ENCODE measurements around the gene CCDC106.

CCDC106 gene

GRCh38 chr19:55647732-55648584, at the start of gene CCDC106:
Gene CCDC106, plus strand, starts transcription at chr19:55648212. Its CDS starts 835 bp downstream, at chr19:55649047.
- no peaks in the 10 kb centered on the region for H3K9me3 ChIP-seq (ENCODE audit: low read length)
- H3K4me1 ChIP-seq (ENCODE audit: insufficient read depth, low read length): peaks cover 31% of the 10 kb centered on the region
- peaks cover 22% of the 10 kb centered on the region for H3K36me3 ChIP-seq (ENCODE audit: insufficient read depth, low read length)
- H3K27me3 ChIP-seq (ENCODE audit: insufficient read depth, low read length): no peaks in the 10 kb centered on the region
- peak within 1 kb of the TSS; percentile 67 for H3K4me3 ChIP-seq (ENCODE audit: low read length)
- H2AFZ ChIP-seq (ENCODE audit: low read depth, low read length): peak within 1 kb of the TSS; percentile 58

GRCh38 chr19:55598719-55599467, 49.1 kb upstream of the CCDC106 start:
- Histone ChIP-seq H3K36me3 (ENCODE audit: insufficient read depth, low read length) (peaks cover 31% of the 10 kb centered on the region), H3K9me3 (ENCODE audit: low read length) (peaks cover 6% of the 10 kb centered on the region), H3K27me3 (ENCODE audit: insufficient read depth, low read length) (no peaks in the 10 kb centered on the region), H3K4me1 (ENCODE audit: insufficient read depth, low read length) (peaks cover 10% of the 10 kb centered on the region), H3K4me3 (ENCODE audit: low read length) (peak overlapping the region; percentile 81), H2AFZ (ENCODE audit: low read depth, low read length) (peak overlapping the region; percentile 49)

- no peaks in the 10 kb centered on the region for H3K27me3 ChIP-seq (ENCODE audit: insufficient read depth, low read length)
- peaks cover 6% of the 10 kb centered on the region for H3K9me3 ChIP-seq (ENCODE audit: low read length)
- peaks cover 11% of the 10 kb centered on the region for H3K4me1 ChIP-seq (ENCODE audit: insufficient read depth, low read length)
- peak within 1 kb of the TSS; percentile 81 for H3K4me3 ChIP-seq (ENCODE audit: low read length)
- H3K36me3 ChIP-seq (ENCODE audit: insufficient read depth, low read length): peaks cover 29% of the 10 kb centered on the region
- peak within 1 kb of the TSS; percentile 49 for H2AFZ ChIP-seq (ENCODE audit: low read depth, low read length)
Measured at GRCh38 chr19:55599468-55599841, 48.6 kb upstream of the CCDC106 start, which contains the start of gene FIZ1. Gene FIZ1, minus strand, starts transcription at chr19:55599517. Its CDS starts 1,652 bp downstream, at chr19:55597865.

GRCh38 chr19:55599842-55600661, 48.0 kb upstream of the CCDC106 start, which contains the start of gene ZNF524:
Gene ZNF524, plus strand, starts transcription at chr19:55600288. Its CDS starts 1,825 bp downstream, at chr19:55602113.
- H3K27me3 ChIP-seq (ENCODE audit: insufficient read depth, low read length): no peaks in the 10 kb centered on the region
- H2AFZ ChIP-seq (ENCODE audit: low read depth, low read length): peak within 1 kb of the TSS; percentile 49
- H3K4me3 ChIP-seq (ENCODE audit: low read length): peak within 1 kb of the TSS; percentile 81
- peaks cover 23% of the 10 kb centered on the region for H3K36me3 ChIP-seq (ENCODE audit: insufficient read depth, low read length)
- H3K9me3 ChIP-seq (ENCODE audit: low read length): peaks cover 6% of the 10 kb centered on the region
- peaks cover 15% of the 10 kb centered on the region for H3K4me1 ChIP-seq (ENCODE audit: insufficient read depth, low read length)

GRCh38 chr19:55600662-55601028, 47.4 kb upstream of the CCDC106 start:
- Histone ChIP-seq H3K9me3 (ENCODE audit: low read length) (peaks cover 6% of the 10 kb centered on the region), H3K27me3 (ENCODE audit: insufficient read depth, low read length) (no peaks in the 10 kb centered on the region), H3K4me1 (ENCODE audit: insufficient read depth, low read length) (peaks cover 15% of the 10 kb centered on the region), H3K4me3 (ENCODE audit: low read length) (peak overlapping the region; percentile 58), H3K36me3 (ENCODE audit: insufficient read depth, low read length) (peaks cover 17% of the 10 kb centered on the region), H2AFZ (ENCODE audit: low read depth, low read length) (no peak overlapping the region)

- H3K36me3 ChIP-seq (ENCODE audit: insufficient read depth, low read length): peaks cover 13% of the 10 kb centered on the region
- H3K27me3 ChIP-seq (ENCODE audit: insufficient read depth, low read length): no peaks in the 10 kb centered on the region
- peaks cover 18% of the 10 kb centered on the region for H3K4me1 ChIP-seq (ENCODE audit: insufficient read depth, low read length)
- peaks cover 4% of the 10 kb centered on the region for H3K9me3 ChIP-seq (ENCODE audit: low read length)
- H3K4me3 ChIP-seq (ENCODE audit: low read length): peak overlapping the region; percentile 58
- no peak overlapping the region for H2AFZ ChIP-seq (ENCODE audit: low read depth, low read length)
Measured at GRCh38 chr19:55601084-55601483, 46.9 kb upstream of the CCDC106 start.

- Histone ChIP-seq H2AFZ (ENCODE audit: low read depth, low read length) (no peak overlapping the region), H3K4me1 (ENCODE audit: insufficient read depth, low read length) (peaks cover 24% of the 10 kb centered on the region), H3K36me3 (ENCODE audit: insufficient read depth, low read length) (peaks cover 9% of the 10 kb centered on the region)
Measured at GRCh38 chr19:55602104-55603001, 45.7 kb upstream of the CCDC106 start.

GRCh38 chr19:55603115-55603514, 44.9 kb upstream of the CCDC106 start:
- no peaks in the 10 kb centered on the region for H3K27me3 ChIP-seq (ENCODE audit: insufficient read depth, low read length)
- no peaks in the 10 kb centered on the region for H3K9me3 ChIP-seq (ENCODE audit: low read length)
- H3K4me1 ChIP-seq (ENCODE audit: insufficient read depth, low read length): peaks cover 24% of the 10 kb centered on the region
- no peak overlapping the region for H3K4me3 ChIP-seq (ENCODE audit: low read length)
- H2AFZ ChIP-seq (ENCODE audit: low read depth, low read length): no peak overlapping the region
- peaks cover 11% of the 10 kb centered on the region for H3K36me3 ChIP-seq (ENCODE audit: insufficient read depth, low read length)

More at GRCh38 chr19:55602104-55603001, 45.7 kb upstream of the CCDC106 start:
- Histone ChIP-seq H3K27me3 (ENCODE audit: insufficient read depth, low read length) (no peaks in the 10 kb centered on the region), H3K4me3 (ENCODE audit: low read length) (no peak overlapping the region), H3K9me3 (ENCODE audit: low read length) (no peaks in the 10 kb centered on the region)

GRCh38 chr19:55603581-55604292, 44.3 kb upstream of the CCDC106 start:
- Histone ChIP-seq H3K36me3 (ENCODE audit: insufficient read depth, low read length) (peaks cover 11% of the 10 kb centered on the region), H3K27me3 (ENCODE audit: insufficient read depth, low read length) (no peaks in the 10 kb centered on the region), H3K4me3 (ENCODE audit: low read length) (peak overlapping the region; percentile 10), H2AFZ (ENCODE audit: low read depth, low read length) (no peak overlapping the region), H3K4me1 (ENCODE audit: insufficient read depth, low read length) (peaks cover 21% of the 10 kb centered on the region), H3K9me3 (ENCODE audit: low read length) (no peaks in the 10 kb centered on the region)

- Histone ChIP-seq H3K4me3 (ENCODE audit: low read length) (peak overlapping the region; percentile 91), H2AFZ (ENCODE audit: low read depth, low read length) (no peak overlapping the region), H3K27me3 (ENCODE audit: insufficient read depth, low read length) (no peaks in the 10 kb centered on the region), H3K9me3 (ENCODE audit: low read length) (peaks cover 4% of the 10 kb centered on the region), H3K4me1 (ENCODE audit: insufficient read depth, low read length) (peaks cover 21% of the 10 kb centered on the region), H3K36me3 (ENCODE audit: insufficient read depth, low read length) (peaks cover 20% of the 10 kb centered on the region)
Measured at GRCh38 chr19:55605207-55605636, 42.8 kb upstream of the CCDC106 start.

GRCh38 chr19:55605637-55606470, 42.2 kb upstream of the CCDC106 start, which contains the start of gene ZNF865:
Gene ZNF865, plus strand, starts transcription at chr19:55605647. Its CDS starts 7,972 bp downstream, at chr19:55613619.
- H3K4me3 ChIP-seq (ENCODE audit: low read length): peak within 1 kb of the TSS; percentile 91
- H2AFZ ChIP-seq (ENCODE audit: low read depth, low read length): peak within 1 kb of the TSS; percentile 75
- H3K36me3 ChIP-seq (ENCODE audit: insufficient read depth, low read length): peaks cover 20% of the 10 kb centered on the region
- H3K27me3 ChIP-seq (ENCODE audit: insufficient read depth, low read length): no peaks in the 10 kb centered on the region
- H3K4me1 ChIP-seq (ENCODE audit: insufficient read depth, low read length): peaks cover 18% of the 10 kb centered on the region
- peaks cover 4% of the 10 kb centered on the region for H3K9me3 ChIP-seq (ENCODE audit: low read length)

Data from neuron (in vitro differentiated cells).